ENCODE results near the gene KLHL2. TPM values are rescaled to one million over a fixed set of nuclear protein-coding genes. Genes with fewer than 3 reads are reported as not detected.

KLHL2 gene
- total RNA-seq, 1 experiment from 2014 or later = 23.7 TPM

- BruUV-seq (replicated peaks) = no TSS peak
These were observed 15.4 kb upstream of the KLHL2 start for GRCh38 chr4:165191814-165192499.

GRCh38 chr4:165192500-165192898, 14.9 kb upstream of the KLHL2 start:
- no peak overlapping the region for H3K4me3 ChIP-seq (ENCODE audit: low read depth, low read length, poor library complexity, severe bottlenecking)
- no TSS peak for BruUV-seq (replicated peaks)
- intact Hi-C loops (cut with micrococcal nuclease; ENCODE audit: unreplicated experiment) = no loop called here
- no peak overlapping the region for H3K27ac ChIP-seq (ENCODE audit: low read depth, low read length, poor library complexity, severe bottlenecking)
- DNase-seq (ENCODE audit: low spot score) = no peak
- H3K36me3 ChIP-seq (ENCODE audit: insufficient read depth, low read length, poor library complexity, severe bottlenecking) = no peaks in the 10 kb centered on the region
- ChIA-PET CTCF (no interaction called here), POLR2A (ENCODE audit: low non-redundant PET) (no interaction called here)
- no peaks in the 10 kb centered on the region for H3K27me3 ChIP-seq (replicated peaks; ENCODE audit: insufficient read depth, low read depth, low read length, poor library complexity)
- no peaks in the 10 kb centered on the region for H3K9me3 ChIP-seq (ENCODE audit: low read depth, low read length, poor library complexity, severe bottlenecking)
- no peak for TF ChIP-seq EZH2 (IDR thresholded peaks at IDR 0.05; ENCODE audit: borderline replicate concordance, low read depth, low read length, poor library complexity, severe bottlenecking)
- TF ChIP-seq, protein P1, sequence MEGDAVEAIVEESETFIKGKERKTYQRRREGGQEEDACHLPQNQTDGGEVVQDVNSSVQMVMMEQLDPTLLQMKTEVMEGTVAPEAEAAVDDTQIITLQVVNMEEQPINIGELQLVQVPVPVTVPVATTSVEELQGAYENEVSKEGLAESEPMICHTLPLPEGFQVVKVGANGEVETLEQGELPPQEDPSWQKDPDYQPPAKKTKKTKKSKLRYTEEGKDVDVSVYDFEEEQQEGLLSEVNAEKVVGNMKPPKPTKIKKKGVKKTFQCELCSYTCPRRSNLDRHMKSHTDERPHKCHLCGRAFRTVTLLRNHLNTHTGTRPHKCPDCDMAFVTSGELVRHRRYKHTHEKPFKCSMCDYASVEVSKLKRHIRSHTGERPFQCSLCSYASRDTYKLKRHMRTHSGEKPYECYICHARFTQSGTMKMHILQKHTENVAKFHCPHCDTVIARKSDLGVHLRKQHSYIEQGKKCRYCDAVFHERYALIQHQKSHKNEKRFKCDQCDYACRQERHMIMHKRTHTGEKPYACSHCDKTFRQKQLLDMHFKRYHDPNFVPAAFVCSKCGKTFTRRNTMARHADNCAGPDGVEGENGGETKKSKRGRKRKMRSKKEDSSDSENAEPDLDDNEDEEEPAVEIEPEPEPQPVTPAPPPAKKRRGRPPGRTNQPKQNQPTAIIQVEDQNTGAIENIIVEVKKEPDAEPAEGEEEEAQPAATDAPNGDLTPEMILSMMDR (conservative IDR thresholded peaks at IDR 0.05; ENCODE audit: low read depth, low read length) = no peak
- H3K4me1 ChIP-seq (ENCODE audit: insufficient read depth, low read length, poor library complexity, severe bottlenecking) = no peaks in the 10 kb centered on the region

More at GRCh38 chr4:165191814-165192499, 15.4 kb upstream of the KLHL2 start:
- TF ChIP-seq EZH2 (IDR thresholded peaks at IDR 0.05; ENCODE audit: borderline replicate concordance, low read depth, low read length, poor library complexity, severe bottlenecking) = no peak
- TF ChIP-seq, protein P1 (conservative IDR thresholded peaks at IDR 0.05; ENCODE audit: low read depth, low read length) = no peak
- Histone ChIP-seq H3K36me3 (ENCODE audit: insufficient read depth, low read length, poor library complexity, severe bottlenecking) (no peaks in the 10 kb centered on the region), H3K4me3 (ENCODE audit: low read depth, low read length, poor library complexity, severe bottlenecking) (no peak overlapping the region), H3K27ac (ENCODE audit: low read depth, low read length, poor library complexity, severe bottlenecking) (no peak overlapping the region), H3K4me1 (ENCODE audit: insufficient read depth, low read length, poor library complexity, severe bottlenecking) (no peaks in the 10 kb centered on the region), H3K27me3 (replicated peaks; ENCODE audit: insufficient read depth, low read depth, low read length, poor library complexity) (no peaks in the 10 kb centered on the region), H3K9me3 (ENCODE audit: low read depth, low read length, poor library complexity, severe bottlenecking) (no peaks in the 10 kb centered on the region)
- CTCF ChIA-PET = no interaction called here
- no peak for DNase-seq (ENCODE audit: low spot score)
- POLR2A ChIA-PET (ENCODE audit: low non-redundant PET) = no interaction called here
- intact Hi-C loops (cut with micrococcal nuclease; ENCODE audit: unreplicated experiment) = no loop called here

GRCh38 chr4:165192956-165193355, 14.4 kb upstream of the KLHL2 start:
- Histone ChIP-seq H3K4me3 (ENCODE audit: low read depth, low read length, poor library complexity, severe bottlenecking) (no peak overlapping the region), H3K9me3 (ENCODE audit: low read depth, low read length, poor library complexity, severe bottlenecking) (no peaks in the 10 kb centered on the region), H3K27me3 (replicated peaks; ENCODE audit: insufficient read depth, low read depth, low read length, poor library complexity) (no peaks in the 10 kb centered on the region), H3K27ac (ENCODE audit: low read depth, low read length, poor library complexity, severe bottlenecking) (no peak overlapping the region), H3K4me1 (ENCODE audit: insufficient read depth, low read length, poor library complexity, severe bottlenecking) (no peaks in the 10 kb centered on the region), H3K36me3 (ENCODE audit: insufficient read depth, low read length, poor library complexity, severe bottlenecking) (no peaks in the 10 kb centered on the region)
- intact Hi-C loops (cut with micrococcal nuclease; ENCODE audit: unreplicated experiment) = no loop called here
- ChIA-PET CTCF (no interaction called here), POLR2A (ENCODE audit: low non-redundant PET) (no interaction called here)
- no peak for DNase-seq (ENCODE audit: low spot score)
- no peak for TF ChIP-seq EZH2 (IDR thresholded peaks at IDR 0.05; ENCODE audit: borderline replicate concordance, low read depth, low read length, poor library complexity, severe bottlenecking)
- no TSS peak for BruUV-seq (replicated peaks)

DNA sequence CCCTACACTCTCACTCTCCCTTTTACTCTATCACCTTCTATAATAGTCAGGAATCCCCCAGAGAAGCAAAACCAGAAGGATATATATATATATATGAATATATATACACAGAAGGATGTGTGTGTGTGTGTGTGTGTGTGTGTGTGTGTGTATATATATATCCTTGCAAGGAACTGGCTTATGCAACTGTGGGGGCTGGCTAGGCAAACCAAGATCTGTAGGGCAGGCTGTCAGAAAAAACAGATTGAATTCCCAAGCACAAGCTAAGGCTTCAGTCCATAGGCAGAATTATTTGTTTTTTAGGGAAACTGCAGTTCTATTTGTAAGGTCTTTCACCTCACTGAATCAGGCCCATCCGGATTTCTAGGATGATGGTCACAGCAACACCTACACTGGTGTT, 13.0 kb upstream of the KLHL2 start:
- Histone ChIP-seq H3K27me3 (replicated peaks; ENCODE audit: insufficient read depth, low read depth, low read length, poor library complexity) (no peaks in the 10 kb centered on the region), H3K9me3 (ENCODE audit: low read depth, low read length, poor library complexity, severe bottlenecking) (no peaks in the 10 kb centered on the region), H3K36me3 (ENCODE audit: insufficient read depth, low read length, poor library complexity, severe bottlenecking) (no peaks in the 10 kb centered on the region), H3K4me1 (ENCODE audit: insufficient read depth, low read length, poor library complexity, severe bottlenecking) (no peaks in the 10 kb centered on the region), H3K4me3 (ENCODE audit: low read depth, low read length, poor library complexity, severe bottlenecking) (no peak overlapping the region), H3K27ac (ENCODE audit: low read depth, low read length, poor library complexity, severe bottlenecking) (no peak overlapping the region)
- intact Hi-C loops (cut with micrococcal nuclease; ENCODE audit: unreplicated experiment) = no loop called here
- ChIA-PET POLR2A (ENCODE audit: low non-redundant PET) (no interaction called here), CTCF (no interaction called here)
- DNase-seq (ENCODE audit: low spot score) = no peak
- no peak for TF ChIP-seq EZH2 (IDR thresholded peaks at IDR 0.05; ENCODE audit: borderline replicate concordance, low read depth, low read length, poor library complexity, severe bottlenecking)
- TF ChIP-seq, protein P1 (conservative IDR thresholded peaks at IDR 0.05; ENCODE audit: low read depth, low read length) = no peak
- BruUV-seq (replicated peaks) = no TSS peak
